Endothelial cell (in vitro differentiated cells): ENCODE data around the gene SMIM44. TPM values are rescaled to one million over a fixed set of nuclear protein-coding genes. Genes with fewer than 3 reads are reported as not detected.

Experiments used
- DNase-seq: peaks from one replicate; pipeline ENCODE4 v3.0.0; 2021; ENCODE audit warnings: low spot score
- H3K27ac Mint-ChIP-seq: one replicate; pipeline ENCODE4 v1.8.0; 2021; ENCODE audit warnings: mixed read lengths, inconsistent platforms; ENCODE audit not compliant: unreplicated experiment
- H3K27me3 Mint-ChIP-seq: one replicate; pipeline ENCODE4 v1.8.0; 2021; ENCODE audit warnings: mild to moderate bottlenecking, moderate library complexity, mixed read lengths, inconsistent platforms; ENCODE audit not compliant: unreplicated experiment
- H3K36me3 Mint-ChIP-seq: one replicate; pipeline ENCODE4 v1.8.0; 2021; ENCODE audit warnings: mild to moderate bottlenecking, low read depth, mixed read lengths, inconsistent platforms; ENCODE audit not compliant: unreplicated experiment
- H3K4me1 Mint-ChIP-seq: one replicate; pipeline ENCODE4 v1.8.0; 2021; ENCODE audit warnings: mild to moderate bottlenecking, mixed read lengths, inconsistent platforms; ENCODE audit not compliant: unreplicated experiment
- H3K4me3 Mint-ChIP-seq: one replicate; pipeline ENCODE4 v1.8.0; 2021; ENCODE audit warnings: mild to moderate bottlenecking, mixed read lengths, inconsistent platforms; ENCODE audit not compliant: unreplicated experiment
- H3K9me3 Mint-ChIP-seq: one replicate; pipeline ENCODE4 v1.8.0; 2021; ENCODE audit warnings: mixed read lengths, inconsistent platforms; ENCODE audit not compliant: unreplicated experiment
- total RNA-seq: library from RNA; stranded (reverse); fragmentation: NEBNext Ultra II Directional; extraction: Animal tissue kit (Norgen Biotek cat#: 25700); gene quantifications from one replicate; pipeline ENCODE4 v1.2.1, GENCODE V29; 2021; ENCODE audit not compliant: unreplicated experiment
- TF ChIP-seq, protein P1 (sequence below): fragments of 200-600 bp; sonication (generic); IDR thresholded peaks from one replicate; pipeline ENCODE4 v1.5.0; 2021; ENCODE audit warnings: antibody characterized with exemption; ENCODE audit not compliant: unreplicated experiment

The SMIM44 gene
- total RNA-seq, 1 donor from 2014 or later: not detected

DNA sequence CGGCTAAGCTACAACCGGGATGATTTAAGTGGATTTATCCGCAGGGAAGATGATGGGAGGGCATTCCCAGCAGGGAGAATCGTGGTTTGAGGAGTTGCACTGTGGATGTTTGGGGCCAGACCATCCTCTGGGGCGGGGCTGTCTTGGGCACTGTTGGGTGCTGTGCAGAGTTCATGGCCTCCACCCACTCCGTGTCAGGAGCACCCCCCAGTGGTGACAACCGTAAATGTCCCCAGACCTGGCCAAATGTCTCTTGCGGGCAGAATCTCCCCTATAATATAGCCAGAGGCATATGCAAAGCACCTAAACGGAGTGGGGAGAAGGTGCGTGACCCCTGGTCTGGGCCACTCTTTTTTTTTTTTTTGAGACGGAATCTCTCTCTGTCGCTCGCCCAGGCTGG lies 43.2 kb downstream of the SMIM44 start:
- Mint-ChIP-seq H3K36me3 (no peaks in the 10 kb centered on the region), H3K27me3 (peaks cover 2% of the 10 kb centered on the region), H3K4me1 (peaks cover 11% of the 10 kb centered on the region), H3K9me3 (no peaks in the 10 kb centered on the region), H3K27ac (no peak overlapping the region), H3K4me3 (no peak overlapping the region)
- TF ChIP-seq, protein P1, sequence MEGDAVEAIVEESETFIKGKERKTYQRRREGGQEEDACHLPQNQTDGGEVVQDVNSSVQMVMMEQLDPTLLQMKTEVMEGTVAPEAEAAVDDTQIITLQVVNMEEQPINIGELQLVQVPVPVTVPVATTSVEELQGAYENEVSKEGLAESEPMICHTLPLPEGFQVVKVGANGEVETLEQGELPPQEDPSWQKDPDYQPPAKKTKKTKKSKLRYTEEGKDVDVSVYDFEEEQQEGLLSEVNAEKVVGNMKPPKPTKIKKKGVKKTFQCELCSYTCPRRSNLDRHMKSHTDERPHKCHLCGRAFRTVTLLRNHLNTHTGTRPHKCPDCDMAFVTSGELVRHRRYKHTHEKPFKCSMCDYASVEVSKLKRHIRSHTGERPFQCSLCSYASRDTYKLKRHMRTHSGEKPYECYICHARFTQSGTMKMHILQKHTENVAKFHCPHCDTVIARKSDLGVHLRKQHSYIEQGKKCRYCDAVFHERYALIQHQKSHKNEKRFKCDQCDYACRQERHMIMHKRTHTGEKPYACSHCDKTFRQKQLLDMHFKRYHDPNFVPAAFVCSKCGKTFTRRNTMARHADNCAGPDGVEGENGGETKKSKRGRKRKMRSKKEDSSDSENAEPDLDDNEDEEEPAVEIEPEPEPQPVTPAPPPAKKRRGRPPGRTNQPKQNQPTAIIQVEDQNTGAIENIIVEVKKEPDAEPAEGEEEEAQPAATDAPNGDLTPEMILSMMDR: peak; percentile 47
- DNase-seq: peak; percentile 62

DNA sequence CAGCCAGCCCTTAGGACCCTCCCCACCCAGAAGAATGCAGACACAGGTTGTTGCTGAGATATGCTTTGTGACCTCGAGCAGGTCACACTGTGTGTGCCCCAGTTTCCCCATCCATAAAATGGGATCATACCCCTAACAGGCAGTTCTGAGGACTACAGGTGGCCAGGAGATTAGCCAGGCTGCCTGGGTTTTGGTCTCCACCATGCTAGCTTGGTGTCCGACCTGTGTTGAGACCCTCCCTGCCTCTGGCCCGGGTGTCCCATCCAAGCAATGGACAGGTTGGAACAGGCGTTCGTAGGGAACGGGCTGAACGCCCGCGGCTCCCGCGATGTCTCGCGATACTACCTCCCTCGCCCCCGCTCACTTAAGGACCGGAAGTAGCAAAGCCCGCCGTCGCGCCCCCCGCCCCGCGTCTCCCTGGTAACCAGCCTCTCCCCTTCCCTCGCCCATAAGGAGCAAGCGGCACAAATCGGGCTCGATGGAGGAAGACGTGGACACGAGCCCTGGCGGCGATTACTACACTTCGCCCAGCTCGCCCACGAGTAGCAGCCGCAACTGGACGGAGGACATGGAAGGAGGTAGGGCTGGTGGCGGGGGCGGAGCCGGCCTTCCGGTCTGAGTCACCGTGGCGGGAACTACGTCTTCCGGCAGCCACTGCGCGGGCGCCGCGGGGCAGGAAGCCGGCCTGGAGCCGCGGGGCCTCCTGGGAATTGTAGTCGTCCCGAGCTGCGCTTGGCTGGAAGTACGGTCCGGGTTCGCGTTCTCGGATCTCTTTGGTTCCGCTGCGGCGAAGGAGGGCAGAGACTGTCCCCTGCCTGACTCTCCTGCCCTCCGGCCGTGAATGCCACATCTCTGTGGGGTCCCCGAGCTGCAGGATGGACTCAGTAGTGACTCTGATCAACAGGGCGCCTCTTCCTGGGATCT lies 48.3 kb downstream of the SMIM44 start:
- Mint-ChIP-seq H3K4me1 (peaks cover 2% of the 10 kb centered on the region), H3K27ac (peak overlapping the region; percentile 99), H3K36me3 (no peaks in the 10 kb centered on the region), H3K9me3 (no peaks in the 10 kb centered on the region), H3K4me3 (peak overlapping the region; percentile 96), H3K27me3 (peaks cover 2% of the 10 kb centered on the region)
- TF ChIP-seq, protein P1: no peak
- DNase-seq: peak; percentile 96

DNA sequence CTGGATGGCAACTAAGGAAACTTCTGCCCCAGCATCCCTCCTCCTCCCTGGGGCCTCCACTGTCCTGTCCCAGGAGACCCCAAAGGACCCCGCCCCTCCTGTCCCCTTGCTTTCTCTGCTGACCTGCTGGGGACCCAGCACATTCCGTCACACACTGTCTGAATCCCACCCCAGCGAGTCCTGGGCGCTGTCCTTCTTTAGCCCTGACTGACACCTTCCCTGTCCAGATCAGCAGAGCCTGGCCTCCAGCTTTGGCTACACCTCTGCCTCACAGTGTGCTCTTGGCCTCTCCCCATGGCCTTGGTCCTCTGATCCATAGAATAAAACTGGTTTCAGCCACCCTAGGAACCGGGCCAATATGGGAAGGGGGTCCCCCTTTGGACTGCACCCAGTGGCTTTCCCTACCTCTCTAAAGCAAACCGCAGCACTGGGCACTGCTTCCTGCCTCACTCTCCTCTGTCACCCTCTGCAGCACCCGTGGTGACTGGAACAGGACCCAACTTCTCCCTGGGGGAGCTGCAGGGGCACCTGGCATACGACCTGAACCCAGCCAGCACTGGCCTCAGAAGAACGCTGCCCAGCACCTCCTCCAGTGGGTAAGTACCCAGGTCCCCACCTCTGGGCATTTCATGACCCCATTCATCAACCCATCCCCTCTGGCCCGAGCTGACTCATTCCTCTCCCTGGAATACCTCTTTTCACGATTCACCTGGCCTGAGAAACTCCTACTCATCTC lies 49.3 kb downstream of the SMIM44 start:
- peak overlapping the region; percentile 99 for H3K27ac Mint-ChIP-seq
- TF ChIP-seq, protein P1: no peak
- peak overlapping the region; percentile 96 for H3K4me3 Mint-ChIP-seq
- H3K36me3 Mint-ChIP-seq: no peaks in the 10 kb centered on the region
- no peaks in the 10 kb centered on the region for H3K9me3 Mint-ChIP-seq
- peaks cover 2% of the 10 kb centered on the region for H3K27me3 Mint-ChIP-seq
- peaks cover 2% of the 10 kb centered on the region for H3K4me1 Mint-ChIP-seq
- DNase-seq: no peak

DNA sequence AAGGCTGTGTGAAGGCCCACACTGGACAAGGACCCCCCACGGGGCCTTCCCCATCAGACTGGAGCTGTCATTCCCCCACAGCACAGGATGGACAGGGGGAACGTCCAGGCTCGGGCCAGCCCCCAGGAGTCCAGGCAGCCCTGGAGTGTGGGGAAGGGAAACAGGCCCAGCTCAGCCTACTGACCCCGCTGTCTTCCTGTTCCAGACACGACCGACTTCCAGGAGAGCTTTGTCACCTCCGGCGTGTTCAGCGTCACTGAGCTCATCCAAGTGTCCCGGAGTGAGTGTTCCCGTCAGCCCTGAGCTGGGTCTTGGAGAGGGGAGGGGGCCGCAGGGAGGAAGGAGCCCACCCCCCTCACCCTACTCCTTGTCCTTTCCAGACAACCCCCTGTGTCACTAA lies 49.9 kb downstream of the SMIM44 start:
- no peaks in the 10 kb centered on the region for H3K9me3 Mint-ChIP-seq
- no peak overlapping the region for H3K27ac Mint-ChIP-seq
- TF ChIP-seq, protein P1: no peak
- H3K4me1 Mint-ChIP-seq: peaks cover 2% of the 10 kb centered on the region
- no peak for DNase-seq
- H3K4me3 Mint-ChIP-seq: no peak overlapping the region
- H3K36me3 Mint-ChIP-seq: no peaks in the 10 kb centered on the region
- peaks cover 2% of the 10 kb centered on the region for H3K27me3 Mint-ChIP-seq

Other genes starting within 250 kb of the SMIM44 start
- 4.9 TPM for gene NFIC, start 116.9 kb downstream of the SMIM44 start, total RNA-seq
- not detected for gene SMIM24, start 2.9 kb downstream of the SMIM44 start, total RNA-seq
- 8.7 TPM for gene DOHH, start 17.2 kb upstream of the SMIM44 start, total RNA-seq
- 38.9 TPM for gene FZR1, start 22.9 kb upstream of the SMIM44 start, total RNA-seq
- 1.4 TPM for gene TEKTIP1, start 55.7 kb upstream of the SMIM44 start, total RNA-seq
- 54.5 TPM for gene MFSD12, start 74.1 kb upstream of the SMIM44 start, total RNA-seq
- 77.2 TPM for gene HMG20B, start 89.5 kb upstream of the SMIM44 start, total RNA-seq
- 11.0 TPM for gene GIPC3, start 102.0 kb upstream of the SMIM44 start, total RNA-seq
- 7.3 TPM for gene TBXA2R, start 123.4 kb upstream of the SMIM44 start, total RNA-seq
- gene CACTIN, start 143.3 kb upstream of the SMIM44 start, total RNA-seq: 31.8 TPM
- gene PIP5K1C, start 217.0 kb upstream of the SMIM44 start, total RNA-seq: 65.8 TPM
- 3.1 TPM for gene TJP3, start 224.9 kb upstream of the SMIM44 start, total RNA-seq